Stimulated activated CD4-positive, alpha-beta T cell treated with anti-CD3 and anti-CD28 coated beads, Interleukin-12 subunit alpha, Interleukin-12 subunit beta, amount 100 ng/mL, for 4 hours (primary cell): ENCODE measurements around the gene ZFYVE28.

ENCODE experiments used
- DNase-seq: peaks from one replicate; pipeline ENCODE4 v3.0.0-alpha.2; 2020

ZFYVE28 gene

DNA sequence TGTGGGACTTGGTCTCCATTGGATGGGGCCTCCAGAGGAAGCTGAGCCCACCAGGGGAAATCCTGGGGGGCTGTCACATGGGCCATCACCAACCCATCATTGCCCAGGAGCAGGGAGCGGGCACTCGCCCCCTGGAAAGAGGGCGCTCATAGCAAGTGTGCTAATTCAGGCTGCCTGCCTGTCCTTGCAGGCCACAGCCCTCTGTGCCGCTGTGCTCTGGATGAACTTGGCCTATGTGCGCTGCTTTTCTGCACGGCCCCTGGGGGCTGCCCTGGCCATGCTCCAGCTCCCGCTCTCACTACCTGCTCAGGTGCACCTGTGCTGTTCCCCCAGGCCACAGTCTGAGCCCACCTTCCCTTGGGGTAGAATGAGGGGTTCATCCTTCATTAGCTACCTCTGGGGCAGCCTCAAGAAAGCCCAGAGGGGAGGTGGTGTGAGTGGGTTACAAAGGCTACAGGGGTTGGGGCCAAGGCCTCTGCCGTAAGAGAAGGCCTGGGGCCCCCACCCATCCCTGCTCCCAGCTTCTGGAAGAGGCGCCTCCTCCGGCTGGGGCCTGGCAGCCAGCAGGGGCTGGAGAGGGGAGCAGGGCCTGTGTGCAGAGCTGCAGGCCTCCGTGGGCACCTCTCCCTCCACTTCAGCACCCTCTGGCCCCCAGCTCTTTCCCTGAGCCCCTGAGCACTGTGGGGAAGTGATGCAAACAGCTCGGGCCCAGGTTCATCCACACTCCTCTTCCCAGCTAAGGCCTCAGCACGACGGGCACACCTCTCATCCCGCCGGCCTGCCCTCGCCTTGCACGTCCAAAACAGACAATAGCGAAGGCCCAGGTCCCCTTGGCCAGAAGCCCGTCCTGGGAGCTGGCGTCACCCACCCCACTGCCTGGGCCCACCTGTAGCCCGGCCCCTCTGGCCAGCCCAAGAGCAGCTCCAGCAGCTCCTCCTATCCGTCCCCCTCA lies 9.2 kb upstream of the ZFYVE28 start:
- DNase-seq, result no peak

GRCh38 chr4:2426711-2427275 lies 8.3 kb upstream of the ZFYVE28 start:
- DNase-seq, result no peak

GRCh38 chr4:2426069-2426397 lies 7.6 kb upstream of the ZFYVE28 start:
- no peak for DNase-seq

GRCh38 chr4:2425386-2426068 lies 7.1 kb upstream of the ZFYVE28 start:
- DNase-seq, result no peak

- DNase-seq, result no peak
Measured at GRCh38 chr4:2424581-2424980, 6.1 kb upstream of the ZFYVE28 start.

- no peak for DNase-seq
Measured at GRCh38 chr4:2423695-2424094, 5.2 kb upstream of the ZFYVE28 start.

GRCh38 chr4:2423066-2423465 lies 4.6 kb upstream of the ZFYVE28 start:
- no peak for DNase-seq

DNA sequence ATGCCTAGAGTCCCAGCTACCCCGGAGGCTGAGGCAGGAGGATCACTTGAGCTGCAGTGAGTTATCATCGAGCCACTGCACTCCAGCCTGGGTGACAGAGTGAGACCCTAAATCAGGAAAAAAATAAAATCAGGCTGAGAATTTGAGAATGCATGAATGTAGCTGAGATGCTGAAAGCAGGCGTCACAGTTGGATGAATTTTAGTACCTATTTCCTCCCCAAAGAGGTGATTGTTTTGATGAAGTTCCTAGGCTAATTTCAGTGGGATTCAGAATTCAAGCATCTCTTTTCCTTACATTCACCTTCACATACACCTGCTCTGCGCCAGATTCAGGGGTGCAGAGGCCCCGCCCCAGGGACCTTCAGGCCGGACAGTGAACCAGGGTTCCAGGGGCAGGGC lies 3.5 kb upstream of the ZFYVE28 start:
- DNase-seq, result no peak

GRCh38 chr4:2419814-2420213 lies 1.4 kb upstream of the ZFYVE28 start:
- no peak for DNase-seq

DNA sequence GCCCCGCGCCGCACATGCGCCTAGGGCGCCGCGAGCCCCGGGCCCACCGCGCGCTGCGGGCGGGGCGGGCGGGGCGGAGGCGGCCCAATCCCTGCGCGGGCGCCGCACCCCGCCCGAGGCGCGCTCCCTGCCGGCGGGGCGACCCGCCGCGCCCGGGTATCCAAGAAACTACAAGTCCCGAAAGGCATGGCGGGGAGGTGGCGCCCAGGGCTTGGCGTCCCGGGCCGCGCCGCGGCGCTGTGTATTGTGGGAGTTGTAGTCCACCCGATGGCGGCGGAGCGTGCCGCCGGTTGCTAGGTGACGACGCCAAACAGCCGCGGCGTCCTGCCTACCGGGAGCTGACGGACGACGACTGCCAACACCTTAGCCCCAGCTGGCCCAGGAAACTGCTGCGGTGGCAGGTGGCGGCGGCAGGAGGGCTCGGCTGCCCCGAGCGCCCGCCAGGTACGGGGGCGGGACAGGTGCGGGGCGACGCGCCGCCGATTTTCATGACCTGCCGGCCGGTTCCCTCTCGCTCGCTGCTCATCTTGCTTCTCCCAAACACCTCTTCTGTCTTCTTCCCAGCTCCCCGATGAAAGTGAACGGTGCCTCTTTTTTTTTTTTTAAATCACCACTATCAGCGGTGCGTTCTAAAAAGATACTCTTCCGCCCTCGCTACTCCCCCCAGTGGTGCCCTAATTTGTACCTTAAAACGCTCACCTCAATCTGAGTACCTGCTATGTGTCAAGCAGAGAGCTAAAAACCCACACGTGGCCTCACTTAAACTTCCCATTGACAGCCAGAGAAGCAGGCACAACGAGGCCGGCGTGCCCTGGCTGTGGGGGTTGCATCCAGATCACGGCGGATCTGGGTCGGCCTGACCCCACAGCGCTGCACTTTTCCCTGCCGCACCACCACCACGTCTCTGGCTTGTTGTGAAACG lies 466 bp upstream of the ZFYVE28 start, which contains the start of gene CFAP99:
CFAP99 (plus strand) TSS at position 306 of the 922 bp plus-strand sequence.
- DNase-seq, result peak; percentile 98

DNA sequence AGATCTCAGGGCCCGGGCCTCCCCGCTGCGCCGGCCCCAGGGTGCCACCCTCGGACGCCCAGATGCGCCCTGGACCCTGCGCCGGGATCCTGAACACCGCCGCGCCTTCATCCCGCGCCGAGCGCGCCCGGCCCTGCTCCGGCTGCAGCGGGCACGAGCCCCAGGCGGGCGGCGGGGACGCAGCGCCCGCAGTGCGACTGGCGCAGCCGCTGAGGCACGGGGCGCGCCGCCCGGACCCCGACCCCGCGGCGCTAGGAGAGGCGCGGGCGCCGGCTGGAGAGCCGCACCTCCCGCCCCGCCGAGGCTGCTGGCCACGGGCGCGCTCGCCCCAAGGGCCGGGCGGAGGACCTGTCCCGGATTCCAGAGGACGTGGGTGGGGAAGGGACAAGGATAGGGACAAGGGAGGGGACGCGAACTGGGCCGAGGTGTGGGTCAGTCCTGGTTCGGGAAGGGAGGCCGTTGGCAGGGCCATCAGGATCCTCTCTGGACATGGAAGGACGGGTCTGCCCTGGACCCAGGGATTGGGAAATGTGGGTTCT lies 1.1 kb downstream of the ZFYVE28 start:
- DNase-seq, result peak; percentile 22

DNA sequence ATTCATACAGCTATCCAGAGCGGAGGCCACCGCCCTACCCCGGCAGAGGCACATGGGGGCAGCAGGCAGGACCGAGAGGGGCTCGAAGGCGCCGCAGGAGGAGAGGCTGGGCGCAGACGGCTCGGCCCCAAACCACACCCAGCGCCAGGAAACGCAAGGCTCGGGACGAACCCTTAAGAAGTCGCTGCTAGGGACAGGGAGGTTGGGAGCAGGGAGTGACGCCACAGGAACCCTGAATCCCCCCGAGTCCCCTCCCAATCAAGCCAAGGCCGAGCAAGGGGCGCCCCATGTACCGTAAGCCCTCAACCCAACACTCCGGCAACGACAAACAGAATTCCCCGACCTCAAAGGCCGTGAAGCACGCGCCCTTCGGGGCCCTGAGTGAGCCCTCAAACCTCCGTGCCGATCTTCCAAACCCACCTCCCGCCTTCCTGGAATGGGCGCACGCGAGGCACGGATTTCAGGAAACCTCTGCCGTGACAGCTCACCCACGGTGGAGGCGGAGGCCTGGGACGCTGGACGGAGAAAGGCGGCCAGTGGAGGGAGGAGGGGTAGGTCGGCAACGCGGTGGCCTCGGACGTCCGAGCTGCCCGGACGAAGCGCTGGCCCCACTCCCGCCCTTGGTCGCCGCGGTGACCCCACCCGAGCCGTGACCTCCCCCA lies 1.8 kb downstream of the ZFYVE28 start:
- peak; percentile 21 for DNase-seq

GRCh38 chr4:2415881-2416563 lies 2.4 kb downstream of the ZFYVE28 start:
- no peak for DNase-seq

DNA sequence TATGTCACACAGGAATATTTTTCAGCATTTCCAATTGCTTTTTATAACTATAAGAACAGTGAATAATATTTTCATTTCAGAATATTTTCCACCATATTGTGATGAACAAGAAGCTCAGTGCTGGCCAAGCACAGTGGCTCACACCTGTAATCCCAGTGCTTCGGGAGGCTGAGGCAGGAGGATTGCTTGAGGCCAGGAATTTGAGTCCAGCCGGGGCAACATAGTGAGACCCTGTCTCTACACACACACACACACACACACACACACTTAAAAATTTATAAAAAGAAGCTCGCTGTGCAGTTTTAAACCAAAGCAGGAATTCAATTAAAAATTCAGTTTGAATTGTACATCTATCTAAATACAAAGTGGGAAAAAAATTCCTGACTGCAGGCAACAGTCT lies 3.2 kb downstream of the ZFYVE28 start:
- no peak for DNase-seq

DNA sequence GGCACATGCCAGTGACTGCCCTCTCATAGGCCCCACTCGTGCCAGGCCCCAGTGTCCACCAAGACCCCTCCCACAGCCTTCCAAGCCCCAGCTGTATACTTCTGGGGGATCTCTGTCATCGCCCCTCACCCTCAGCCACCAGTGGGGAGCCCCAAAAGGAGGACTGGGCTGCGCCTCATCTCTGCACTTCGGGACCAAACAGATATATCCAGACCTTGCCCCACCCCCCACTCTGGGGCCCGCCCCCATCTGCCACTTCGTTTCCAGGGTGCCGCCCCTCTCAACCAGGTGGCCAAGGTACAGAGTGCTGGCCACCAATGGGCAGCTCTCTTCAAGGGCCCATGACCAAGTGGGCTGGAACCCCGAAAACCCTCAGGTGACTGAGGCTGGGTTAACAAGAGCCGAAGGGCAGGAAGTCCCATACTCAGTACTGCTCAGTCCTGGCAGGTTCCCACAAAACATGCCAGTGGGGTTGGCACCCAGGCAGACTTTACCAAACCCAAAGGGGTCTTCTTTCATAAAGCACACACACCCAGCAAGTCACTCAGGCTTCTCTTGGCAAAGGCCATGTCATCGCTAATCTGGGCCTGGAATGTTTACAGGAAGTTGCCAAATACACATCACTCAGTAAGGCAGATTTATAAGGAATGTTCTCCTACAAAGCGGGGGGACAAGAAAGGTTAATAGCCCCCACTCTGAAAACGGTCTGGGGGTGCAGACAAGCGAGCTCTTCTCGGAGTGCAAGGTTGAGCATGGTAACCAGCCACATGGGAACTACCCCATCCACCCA lies 4.4 kb downstream of the ZFYVE28 start:
- no peak for DNase-seq

DNA sequence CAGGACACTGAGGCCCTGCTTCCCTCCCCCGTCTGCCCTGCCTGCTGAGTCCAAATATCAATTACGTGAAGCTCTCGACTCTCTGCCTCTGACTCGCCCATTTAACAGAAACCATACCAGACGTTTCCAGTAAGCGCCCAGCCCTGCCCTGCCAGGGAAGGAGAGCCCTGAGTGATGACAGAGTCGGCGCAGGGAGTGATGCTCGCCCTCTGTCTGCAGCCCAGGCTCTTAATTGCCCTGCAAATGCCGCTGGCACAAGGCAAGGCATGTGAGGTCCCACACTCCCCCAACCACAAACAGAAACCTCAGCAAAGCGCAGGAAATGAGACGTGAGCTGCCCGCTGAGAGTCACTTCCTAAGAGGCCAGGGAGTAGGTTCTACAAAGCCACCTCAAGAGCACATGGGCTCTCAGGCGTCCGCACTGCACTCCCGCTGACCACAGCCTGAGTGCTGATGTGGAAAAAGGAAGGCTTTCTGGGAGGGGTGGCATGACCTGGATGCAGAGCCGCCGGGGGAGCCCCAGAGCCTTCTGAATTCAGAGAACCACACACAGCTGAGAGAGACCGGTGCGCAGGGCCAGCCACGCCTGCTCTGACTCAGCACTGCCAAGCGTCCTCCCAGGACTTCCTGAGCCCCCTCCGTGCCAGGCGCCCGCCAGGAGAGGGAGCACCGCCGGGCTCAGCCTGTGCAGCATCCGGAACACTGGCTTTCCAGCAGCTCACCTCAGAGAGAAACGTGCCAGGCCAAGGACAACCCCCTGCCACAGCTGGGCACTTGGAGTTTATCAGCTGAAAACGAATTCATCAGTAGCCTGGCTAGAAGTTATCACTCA lies 5.3 kb downstream of the ZFYVE28 start:
- peak; percentile 66 for DNase-seq

- peak; percentile 32 for DNase-seq
Measured at GRCh38 chr4:2412534-2412884, 5.9 kb downstream of the ZFYVE28 start.

DNA sequence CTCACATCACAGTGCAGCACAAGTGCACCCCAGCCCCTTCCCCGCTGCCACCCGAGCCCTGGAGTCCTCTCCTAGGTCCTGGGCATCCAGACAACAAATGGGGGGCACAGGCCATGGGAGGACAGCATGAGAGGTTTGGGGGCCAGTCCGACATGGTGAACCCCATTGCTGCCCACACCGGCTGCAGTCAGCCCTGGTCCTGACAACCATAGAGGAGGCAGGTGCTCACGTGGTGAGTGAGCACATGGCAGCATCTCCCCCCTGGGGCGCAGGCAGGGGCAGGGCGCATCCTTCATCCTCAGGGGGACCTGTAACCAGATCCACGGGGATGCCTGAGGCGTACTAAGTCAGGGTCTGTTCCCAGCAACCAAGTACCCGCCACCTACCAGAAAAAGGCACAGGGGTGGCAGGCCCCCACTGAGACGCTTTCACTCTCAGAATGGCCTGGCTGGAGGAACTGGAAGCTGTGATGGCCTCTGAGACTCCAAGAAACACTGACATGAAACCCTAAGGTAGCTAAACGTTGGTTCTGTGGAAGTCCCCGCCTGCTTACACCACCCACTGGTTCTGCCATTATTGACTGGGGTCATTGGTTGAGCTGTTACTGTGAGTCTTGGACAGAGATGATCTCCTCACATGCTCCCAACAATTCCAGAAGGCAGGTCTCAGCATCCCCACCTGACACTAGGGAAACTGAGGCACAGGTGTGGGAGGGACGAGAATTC lies 6.5 kb downstream of the ZFYVE28 start:
- no peak for DNase-seq

DNA sequence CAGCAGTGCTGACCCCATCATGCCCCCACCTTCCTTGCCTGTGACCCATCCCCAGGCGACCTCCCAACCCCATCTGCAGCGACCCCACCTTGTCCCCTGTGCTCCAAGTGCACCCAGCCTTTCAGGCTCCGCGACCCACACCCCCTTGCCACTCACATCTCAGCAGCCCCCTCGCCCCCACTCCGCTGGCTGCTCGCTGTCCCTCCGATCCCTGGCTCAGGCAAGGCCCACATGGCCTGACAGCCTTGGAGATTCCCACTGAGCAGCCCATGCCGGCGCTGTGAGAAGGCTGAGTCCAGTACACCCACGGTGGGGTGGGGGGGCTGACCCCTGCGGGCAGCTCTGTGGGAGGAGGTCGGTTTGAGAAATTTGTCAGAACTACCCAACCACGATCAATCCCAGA lies 9.1 kb downstream of the ZFYVE28 start:
- no peak for DNase-seq
